ENCODE results near the gene ALS2CL. TPM values are rescaled to one million over a fixed set of nuclear protein-coding genes. Genes with fewer than 3 reads are reported as not detected.

Gene ALS2CL
- total RNA-seq, 3 donors from 2014 or later: 28.5 to 68.1 (median 43.7) TPM

DNA sequence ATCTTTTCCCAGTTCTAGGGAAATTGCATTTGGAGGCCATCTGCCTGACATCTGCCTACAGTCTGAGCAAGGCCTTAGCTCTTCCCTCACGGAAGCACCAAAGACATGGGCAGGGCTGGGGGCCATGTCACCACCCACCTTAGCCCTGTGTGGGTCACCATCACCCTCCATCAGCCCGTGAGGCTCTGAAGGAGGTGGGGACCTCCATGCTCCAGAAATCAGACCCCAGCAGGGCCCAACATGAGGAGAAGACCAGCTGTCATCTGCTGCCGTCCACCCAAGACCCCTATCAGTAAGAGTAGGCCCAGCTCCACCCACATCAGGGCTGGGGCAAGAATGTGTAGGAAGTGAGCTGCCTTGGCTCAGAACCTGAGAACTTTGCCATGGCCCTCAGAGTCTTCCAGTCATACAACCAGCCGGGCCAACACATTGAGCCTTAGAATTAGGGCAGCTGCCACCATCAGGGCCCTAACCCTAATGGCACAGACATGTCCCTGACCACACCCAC is 9.6 kb upstream of the ALS2CL start:
- intact Hi-C loops (cut with DNase I, micrococcal nuclease): loop anchor here (10.0 kb wide), 3 partner anchors 142 to 292 kb away; no protein-coding TSS in a partner anchor
- DNase-seq: no peak
- no peaks in the 10 kb centered on the region for H3K36me3 ChIP-seq (ENCODE audit: low read depth)
- H3K4me3 ChIP-seq: no peak overlapping the region
- no peak for ATAC-seq
- TF ChIP-seq, protein P1, sequence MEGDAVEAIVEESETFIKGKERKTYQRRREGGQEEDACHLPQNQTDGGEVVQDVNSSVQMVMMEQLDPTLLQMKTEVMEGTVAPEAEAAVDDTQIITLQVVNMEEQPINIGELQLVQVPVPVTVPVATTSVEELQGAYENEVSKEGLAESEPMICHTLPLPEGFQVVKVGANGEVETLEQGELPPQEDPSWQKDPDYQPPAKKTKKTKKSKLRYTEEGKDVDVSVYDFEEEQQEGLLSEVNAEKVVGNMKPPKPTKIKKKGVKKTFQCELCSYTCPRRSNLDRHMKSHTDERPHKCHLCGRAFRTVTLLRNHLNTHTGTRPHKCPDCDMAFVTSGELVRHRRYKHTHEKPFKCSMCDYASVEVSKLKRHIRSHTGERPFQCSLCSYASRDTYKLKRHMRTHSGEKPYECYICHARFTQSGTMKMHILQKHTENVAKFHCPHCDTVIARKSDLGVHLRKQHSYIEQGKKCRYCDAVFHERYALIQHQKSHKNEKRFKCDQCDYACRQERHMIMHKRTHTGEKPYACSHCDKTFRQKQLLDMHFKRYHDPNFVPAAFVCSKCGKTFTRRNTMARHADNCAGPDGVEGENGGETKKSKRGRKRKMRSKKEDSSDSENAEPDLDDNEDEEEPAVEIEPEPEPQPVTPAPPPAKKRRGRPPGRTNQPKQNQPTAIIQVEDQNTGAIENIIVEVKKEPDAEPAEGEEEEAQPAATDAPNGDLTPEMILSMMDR (IDR thresholded peaks at IDR 0.05): no peak
- no peaks in the 10 kb centered on the region for H3K9me3 ChIP-seq
- H3K4me1 ChIP-seq (ENCODE audit: low read depth): no peaks in the 10 kb centered on the region

DNA sequence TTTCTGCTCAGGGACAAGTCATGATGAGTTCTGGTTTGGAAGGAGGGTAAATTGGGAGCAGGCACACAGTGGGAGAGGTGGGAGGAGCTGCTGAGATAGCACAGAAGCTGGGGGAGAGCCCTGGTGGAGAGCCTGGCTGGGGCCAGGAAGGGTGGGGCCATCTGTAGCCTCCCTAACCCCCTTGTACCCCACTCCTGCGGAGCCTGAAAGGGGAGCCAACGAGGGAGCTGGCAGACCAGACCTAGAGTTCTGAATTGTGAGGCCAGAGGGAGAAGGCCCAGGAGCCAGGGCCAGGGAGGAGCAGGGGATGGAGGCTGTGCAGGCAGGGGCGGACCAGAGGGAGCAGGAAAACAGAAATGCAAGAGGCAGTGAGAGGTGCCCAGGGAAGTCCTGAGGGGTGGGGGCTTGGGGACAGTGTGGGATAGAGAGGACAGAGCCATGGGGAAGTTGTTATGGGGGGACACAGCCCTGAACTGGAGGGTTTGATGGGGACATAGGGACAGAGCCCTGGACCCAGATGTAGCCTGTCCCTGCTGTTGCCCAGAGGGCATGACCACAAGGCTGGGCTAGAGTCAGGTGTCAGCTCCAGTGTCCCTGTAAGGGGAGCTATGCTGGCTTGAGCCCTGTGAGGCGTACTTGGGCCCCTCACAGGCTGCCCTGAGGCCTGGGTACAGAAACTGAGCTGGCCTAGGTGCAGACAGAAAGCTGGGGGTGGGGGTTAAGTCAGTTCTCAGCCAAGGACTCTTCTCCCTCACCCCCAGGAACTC is 8.9 kb upstream of the ALS2CL start:
- ATAC-seq: no peak
- peak in 1 of 3 donors; percentile 33 for DNase-seq
- TF ChIP-seq, protein P1 (IDR thresholded peaks at IDR 0.05): no peak
- no peaks in the 10 kb centered on the region for H3K4me1 ChIP-seq (ENCODE audit: low read depth)
- no peak overlapping the region for H3K4me3 ChIP-seq
- H3K9me3 ChIP-seq: no peaks in the 10 kb centered on the region
- H3K36me3 ChIP-seq (ENCODE audit: low read depth): no peaks in the 10 kb centered on the region
- intact Hi-C loops (cut with DNase I, micrococcal nuclease): loop anchor here (10.0 kb wide), 3 partner anchors 142 to 292 kb away; no protein-coding TSS in a partner anchor

DNA sequence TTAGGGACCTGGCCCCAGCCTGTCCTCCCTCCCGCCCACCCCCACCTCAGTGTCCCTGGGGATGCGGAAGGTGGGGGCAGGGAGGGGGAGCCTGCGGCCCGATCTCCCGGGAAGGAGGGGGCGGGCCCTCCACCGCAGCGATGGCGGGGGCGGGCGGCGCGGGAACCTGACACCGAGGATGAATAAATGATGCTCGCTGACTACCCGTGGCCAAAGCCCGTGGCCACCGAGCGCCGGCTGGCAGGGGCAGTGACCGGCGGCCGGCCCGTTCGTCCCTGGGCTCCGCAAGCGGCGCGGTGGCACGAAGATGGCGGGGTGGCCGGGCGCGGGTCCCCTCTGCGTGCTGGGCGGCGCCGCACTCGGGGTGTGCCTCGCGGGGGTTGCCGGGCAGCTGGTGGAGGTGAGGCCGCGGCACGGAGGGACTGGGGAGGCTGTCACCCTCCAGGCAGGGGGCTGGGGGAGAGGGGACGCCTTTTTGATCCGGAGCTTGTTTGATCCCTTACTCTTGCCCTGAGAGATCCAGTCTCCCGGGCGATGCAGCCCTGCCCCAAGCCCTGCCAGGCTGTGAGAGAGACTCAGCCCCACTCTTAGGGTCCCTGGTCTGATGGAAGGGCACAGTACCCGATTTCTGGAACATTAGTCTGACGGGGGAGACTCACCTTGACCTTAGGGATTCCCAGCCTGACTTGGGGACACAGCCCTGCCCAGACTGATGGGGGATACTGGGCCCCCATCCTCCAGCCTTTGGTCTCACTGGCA is 7.9 kb upstream of the ALS2CL start, which contains the start of gene TMIE:
Gene TMIE (plus strand): TSS at position 212 of the 759 bp plus-strand sequence. CDS start 96 bp downstream, at position 308.
- Histone ChIP-seq H3K9me3 (no peaks in the 10 kb centered on the region), H3K4me3 (no peak within 1 kb of the TSS), H3K4me1 (ENCODE audit: low read depth) (no peaks in the 10 kb centered on the region), H3K36me3 (ENCODE audit: low read depth) (no peaks in the 10 kb centered on the region)
- ATAC-seq (no peak), DNase-seq (peak in 1 of 3 donors; percentile 38)
- intact Hi-C loops (cut with DNase I, micrococcal nuclease): loop anchor here (10.0 kb wide), 3 partner anchors 143 to 293 kb away; no protein-coding TSS in a partner anchor
- TF ChIP-seq, protein P1 (IDR thresholded peaks at IDR 0.05): no peak

GRCh38 chr3:46700772-46701171 is 7.3 kb upstream of the ALS2CL start:
- no peaks in the 10 kb centered on the region for H3K9me3 ChIP-seq
- H3K4me3 ChIP-seq: no peak overlapping the region
- DNase-seq (peak in 1 of 3 donors; percentile 44), ATAC-seq (no peak)
- TF ChIP-seq, protein P1 (IDR thresholded peaks at IDR 0.05): no peak
- H3K4me1 ChIP-seq (ENCODE audit: low read depth): no peaks in the 10 kb centered on the region
- no peaks in the 10 kb centered on the region for H3K36me3 ChIP-seq (ENCODE audit: low read depth)
- intact Hi-C loops (cut with DNase I, micrococcal nuclease): loop anchor here (10.0 kb wide), 3 partner anchors 144 to 294 kb away; no protein-coding TSS in a partner anchor

DNA sequence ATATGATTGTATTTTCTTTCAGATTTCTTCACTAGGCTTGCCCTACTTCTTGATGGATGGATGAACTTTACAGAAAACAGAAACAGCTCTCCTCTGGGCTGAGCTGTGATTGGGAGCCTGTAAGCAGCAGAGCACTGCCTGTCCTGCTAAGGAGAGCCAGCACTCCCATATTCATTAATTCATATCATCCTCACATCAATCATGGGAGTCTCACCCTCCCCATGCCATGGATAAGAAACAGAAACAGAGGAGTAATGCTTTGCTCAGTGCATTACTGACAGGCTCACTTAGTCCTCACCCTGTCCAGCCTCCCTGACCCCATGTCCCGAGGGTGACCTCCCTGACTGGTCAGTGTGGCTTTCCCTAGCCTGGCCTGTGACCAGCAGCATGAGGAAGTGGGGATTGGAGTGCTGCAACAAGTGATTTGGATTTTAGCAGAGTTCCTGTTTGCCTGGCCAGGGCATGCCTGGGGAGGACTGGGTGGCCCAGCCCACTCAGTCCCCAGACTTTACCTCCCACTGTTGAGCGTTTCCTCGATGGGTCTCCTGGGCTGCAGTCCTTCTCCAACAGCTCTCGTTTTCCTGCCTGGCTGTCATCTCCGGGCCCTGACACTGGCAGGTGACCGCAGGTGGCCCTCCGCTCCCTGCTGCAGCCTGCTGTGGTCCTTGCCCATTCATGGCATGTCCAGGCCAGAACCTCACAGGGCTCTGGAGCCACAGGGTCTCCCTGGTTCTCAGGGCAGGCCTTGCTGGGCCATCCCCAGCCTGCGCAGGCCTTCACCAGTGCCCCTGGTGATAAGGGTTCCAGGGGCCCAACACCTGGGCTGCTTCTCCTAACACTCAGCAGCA is 6.4 kb upstream of the ALS2CL start:
- ATAC-seq: peak; percentile 13

More for the DNA sequence above, 6.4 kb upstream of the ALS2CL start:
- DNase-seq: peak in 2 of 3 donors; percentile 27 to 58
- H3K9me3 ChIP-seq: no peaks in the 10 kb centered on the region
- H3K4me3 ChIP-seq: no peak overlapping the region
- peaks cover 5% of the 10 kb centered on the region for H3K4me1 ChIP-seq (ENCODE audit: low read depth)
- TF ChIP-seq, protein P1 (IDR thresholded peaks at IDR 0.05): no peak
- intact Hi-C loops (cut with DNase I, micrococcal nuclease): loop anchor here (10.0 kb wide), 3 partner anchors 145 to 295 kb away; no protein-coding TSS in a partner anchor
- H3K36me3 ChIP-seq (ENCODE audit: low read depth): no peaks in the 10 kb centered on the region

All from mucosa of descending colon (tissue), 3 donors.